Measurements from ENCODE around the gene ZDHHC7. TPM values are rescaled to one million over a fixed set of nuclear protein-coding genes. Genes with fewer than 3 reads are reported as not detected.
A peak's percentile ranks its signal among the peaks of the same experiment; 100 is the strongest.

The ZDHHC7 gene
- total and polyA plus RNA-seq, 9 of the 15 experiments (the other 6 are each of a cell fraction or from before 2014, with no cell fraction given): 1.7 to 49.7 (median 37.4) TPM

GRCh38 chr16:84952335-84953189, 58.8 kb downstream of the ZDHHC7 start (continued):
- TF ChIP-seq, protein P1, sequence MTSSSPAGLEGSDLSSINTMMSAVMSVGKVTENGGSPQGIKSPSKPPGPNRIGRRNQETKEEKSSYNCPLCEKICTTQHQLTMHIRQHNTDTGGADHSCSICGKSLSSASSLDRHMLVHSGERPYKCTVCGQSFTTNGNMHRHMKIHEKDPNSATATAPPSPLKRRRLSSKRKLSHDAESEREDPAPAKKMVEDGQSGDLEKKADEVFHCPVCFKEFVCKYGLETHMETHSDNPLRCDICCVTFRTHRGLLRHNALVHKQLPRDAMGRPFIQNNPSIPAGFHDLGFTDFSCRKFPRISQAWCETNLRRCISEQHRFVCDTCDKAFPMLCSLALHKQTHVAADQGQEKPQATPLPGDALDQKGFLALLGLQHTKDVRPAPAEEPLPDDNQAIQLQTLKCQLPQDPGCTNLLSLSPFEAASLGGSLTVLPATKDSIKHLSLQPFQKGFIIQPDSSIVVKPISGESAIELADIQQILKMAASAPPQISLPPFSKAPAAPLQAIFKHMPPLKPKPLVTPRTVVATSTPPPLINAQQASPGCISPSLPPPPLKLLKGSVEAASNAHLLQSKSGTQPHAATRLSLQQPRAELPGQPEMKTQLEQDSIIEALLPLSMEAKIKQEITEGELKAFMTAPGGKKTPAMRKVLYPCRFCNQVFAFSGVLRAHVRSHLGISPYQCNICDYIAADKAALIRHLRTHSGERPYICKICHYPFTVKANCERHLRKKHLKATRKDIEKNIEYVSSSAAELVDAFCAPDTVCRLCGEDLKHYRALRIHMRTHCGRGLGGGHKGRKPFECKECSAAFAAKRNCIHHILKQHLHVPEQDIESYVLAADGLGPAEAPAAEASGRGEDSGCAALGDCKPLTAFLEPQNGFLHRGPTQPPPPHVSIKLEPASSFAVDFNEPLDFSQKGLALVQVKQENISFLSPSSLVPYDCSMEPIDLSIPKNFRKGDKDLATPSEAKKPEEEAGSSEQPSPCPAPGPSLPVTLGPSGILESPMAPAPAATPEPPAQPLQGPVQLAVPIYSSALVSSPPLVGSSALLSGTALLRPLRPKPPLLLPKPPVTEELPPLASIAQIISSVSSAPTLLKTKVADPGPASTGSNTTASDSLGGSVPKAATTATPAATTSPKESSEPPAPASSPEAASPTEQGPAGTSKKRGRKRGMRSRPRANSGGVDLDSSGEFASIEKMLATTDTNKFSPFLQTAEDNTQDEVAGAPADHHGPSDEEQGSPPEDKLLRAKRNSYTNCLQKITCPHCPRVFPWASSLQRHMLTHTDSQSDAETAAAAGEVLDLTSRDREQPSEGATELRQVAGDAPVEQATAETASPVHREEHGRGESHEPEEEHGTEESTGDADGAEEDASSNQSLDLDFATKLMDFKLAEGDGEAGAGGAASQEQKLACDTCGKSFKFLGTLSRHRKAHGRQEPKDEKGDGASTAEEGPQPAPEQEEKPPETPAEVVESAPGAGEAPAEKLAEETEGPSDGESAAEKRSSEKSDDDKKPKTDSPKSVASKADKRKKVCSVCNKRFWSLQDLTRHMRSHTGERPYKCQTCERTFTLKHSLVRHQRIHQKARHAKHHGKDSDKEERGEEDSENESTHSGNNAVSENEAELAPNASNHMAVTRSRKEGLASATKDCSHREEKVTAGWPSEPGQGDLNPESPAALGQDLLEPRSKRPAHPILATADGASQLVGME (CRISPR knock-in tag; IDR thresholded peaks at IDR 0.05): peak; percentile 65; the same call in 1 of the 2 replicates
- TF ChIP-seq, protein P2, sequence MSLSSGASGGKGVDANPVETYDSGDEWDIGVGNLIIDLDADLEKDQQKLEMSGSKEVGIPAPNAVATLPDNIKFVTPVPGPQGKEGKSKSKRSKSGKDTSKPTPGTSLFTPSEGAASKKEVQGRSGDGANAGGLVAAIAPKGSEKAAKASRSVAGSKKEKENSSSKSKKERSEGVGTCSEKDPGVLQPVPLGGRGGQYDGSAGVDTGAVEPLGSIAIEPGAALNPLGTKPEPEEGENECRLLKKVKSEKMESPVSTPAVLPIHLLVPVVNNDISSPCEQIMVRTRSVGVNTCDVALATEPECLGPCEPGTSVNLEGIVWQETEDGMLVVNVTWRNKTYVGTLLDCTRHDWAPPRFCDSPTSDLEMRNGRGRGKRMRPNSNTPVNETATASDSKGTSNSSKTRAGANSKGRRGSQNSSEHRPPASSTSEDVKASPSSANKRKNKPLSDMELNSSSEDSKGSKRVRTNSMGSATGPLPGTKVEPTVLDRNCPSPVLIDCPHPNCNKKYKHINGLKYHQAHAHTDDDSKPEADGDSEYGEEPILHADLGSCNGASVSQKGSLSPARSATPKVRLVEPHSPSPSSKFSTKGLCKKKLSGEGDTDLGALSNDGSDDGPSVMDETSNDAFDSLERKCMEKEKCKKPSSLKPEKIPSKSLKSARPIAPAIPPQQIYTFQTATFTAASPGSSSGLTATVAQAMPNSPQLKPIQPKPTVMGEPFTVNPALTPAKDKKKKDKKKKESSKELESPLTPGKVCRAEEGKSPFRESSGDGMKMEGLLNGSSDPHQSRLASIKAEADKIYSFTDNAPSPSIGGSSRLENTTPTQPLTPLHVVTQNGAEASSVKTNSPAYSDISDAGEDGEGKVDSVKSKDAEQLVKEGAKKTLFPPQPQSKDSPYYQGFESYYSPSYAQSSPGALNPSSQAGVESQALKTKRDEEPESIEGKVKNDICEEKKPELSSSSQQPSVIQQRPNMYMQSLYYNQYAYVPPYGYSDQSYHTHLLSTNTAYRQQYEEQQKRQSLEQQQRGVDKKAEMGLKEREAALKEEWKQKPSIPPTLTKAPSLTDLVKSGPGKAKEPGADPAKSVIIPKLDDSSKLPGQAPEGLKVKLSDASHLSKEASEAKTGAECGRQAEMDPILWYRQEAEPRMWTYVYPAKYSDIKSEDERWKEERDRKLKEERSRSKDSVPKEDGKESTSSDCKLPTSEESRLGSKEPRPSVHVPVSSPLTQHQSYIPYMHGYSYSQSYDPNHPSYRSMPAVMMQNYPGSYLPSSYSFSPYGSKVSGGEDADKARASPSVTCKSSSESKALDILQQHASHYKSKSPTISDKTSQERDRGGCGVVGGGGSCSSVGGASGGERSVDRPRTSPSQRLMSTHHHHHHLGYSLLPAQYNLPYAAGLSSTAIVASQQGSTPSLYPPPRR (CRISPR knock-in tag; IDR thresholded peaks at IDR 0.05; ENCODE audit: borderline replicate concordance): 0 out of 2 replicates have a peak, but pooled peaks have one; percentile 12
- peak; percentile 57 for TF ChIP-seq MTA1 (IDR thresholded peaks at IDR 0.05; ENCODE audit: borderline replicate concordance)
- TF ChIP-seq NRF1 (conservative IDR thresholded peaks at IDR 0.05 in 1 of 2, IDR thresholded peaks at IDR 0.05 in 1 of 2): peak; percentile 63
- TF ChIP-seq NCOA1 (IDR thresholded peaks at IDR 0.05; ENCODE audit: low read depth): peak; percentile 87; the same call in 1 of the 2 replicates
- TF ChIP-seq ZNF263 (CRISPR knock-in tag; IDR thresholded peaks at IDR 0.05; ENCODE audit: borderline replicate concordance): peak; percentile 62; the same call in 1 of the 2 replicates
- TF ChIP-seq CUX1 (CRISPR knock-in tag; IDR thresholded peaks at IDR 0.05): no peak
- peak; percentile 95 for TF ChIP-seq BHLHE40 (IDR thresholded peaks at IDR 0.05; ENCODE audit: low read length)
- peak; percentile 86 for TF ChIP-seq BCOR (IDR thresholded peaks at IDR 0.05)
- TF ChIP-seq ZFX (CRISPR knock-in tag; IDR thresholded peaks at IDR 0.05): peak; percentile 96

Data from K562 (cell line).